ENCODE data around the gene RUNX1. TPM values are rescaled to one million over a fixed set of nuclear protein-coding genes. Genes with fewer than 3 reads are reported as not detected.

RUNX1 gene
- total and polyA plus RNA-seq, 2 experiments from 2014 or later: 0.12 TPM; not detected in 1

DNA sequence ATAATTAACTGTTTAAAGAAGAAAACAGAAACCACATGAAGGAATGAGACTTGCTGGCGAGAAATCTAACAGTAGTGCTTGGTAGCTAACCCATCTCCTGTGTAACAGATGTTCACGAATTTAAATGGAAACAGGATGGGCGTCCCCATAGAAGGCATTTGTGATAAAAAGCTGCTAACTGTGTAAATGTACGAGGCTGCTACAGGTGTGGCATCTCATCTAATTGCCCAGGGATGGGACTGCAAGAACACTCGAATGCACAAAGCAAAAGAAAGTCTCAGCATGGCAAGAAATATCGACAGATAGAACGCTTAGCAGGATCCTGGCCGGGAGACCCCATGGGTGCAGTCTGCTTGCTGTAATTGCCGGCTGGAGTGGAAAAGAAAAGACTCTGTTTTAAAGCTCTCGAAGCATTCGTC, 112.7 kb downstream of the RUNX1 start:
- no peaks in the 10 kb centered on the region for H3K9me3 ChIP-seq (ENCODE audit: low read depth)
- no peak overlapping the region for H3K4me3 ChIP-seq
- no peak for DNase-seq (ENCODE audit: low read depth in 1 of 2, low spot score in 1 of 2)
- no peaks in the 10 kb centered on the region for H3K36me3 ChIP-seq
- H3K27ac ChIP-seq: no peak overlapping the region
- no peaks in the 10 kb centered on the region for H3K4me1 ChIP-seq (ENCODE audit: low read depth)
- TF ChIP-seq, protein P1, sequence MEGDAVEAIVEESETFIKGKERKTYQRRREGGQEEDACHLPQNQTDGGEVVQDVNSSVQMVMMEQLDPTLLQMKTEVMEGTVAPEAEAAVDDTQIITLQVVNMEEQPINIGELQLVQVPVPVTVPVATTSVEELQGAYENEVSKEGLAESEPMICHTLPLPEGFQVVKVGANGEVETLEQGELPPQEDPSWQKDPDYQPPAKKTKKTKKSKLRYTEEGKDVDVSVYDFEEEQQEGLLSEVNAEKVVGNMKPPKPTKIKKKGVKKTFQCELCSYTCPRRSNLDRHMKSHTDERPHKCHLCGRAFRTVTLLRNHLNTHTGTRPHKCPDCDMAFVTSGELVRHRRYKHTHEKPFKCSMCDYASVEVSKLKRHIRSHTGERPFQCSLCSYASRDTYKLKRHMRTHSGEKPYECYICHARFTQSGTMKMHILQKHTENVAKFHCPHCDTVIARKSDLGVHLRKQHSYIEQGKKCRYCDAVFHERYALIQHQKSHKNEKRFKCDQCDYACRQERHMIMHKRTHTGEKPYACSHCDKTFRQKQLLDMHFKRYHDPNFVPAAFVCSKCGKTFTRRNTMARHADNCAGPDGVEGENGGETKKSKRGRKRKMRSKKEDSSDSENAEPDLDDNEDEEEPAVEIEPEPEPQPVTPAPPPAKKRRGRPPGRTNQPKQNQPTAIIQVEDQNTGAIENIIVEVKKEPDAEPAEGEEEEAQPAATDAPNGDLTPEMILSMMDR (IDR thresholded peaks at IDR 0.05; ENCODE audit: low read depth, low read length): no peak
- peaks cover 81% of the 10 kb centered on the region for H3K27me3 ChIP-seq

DNA sequence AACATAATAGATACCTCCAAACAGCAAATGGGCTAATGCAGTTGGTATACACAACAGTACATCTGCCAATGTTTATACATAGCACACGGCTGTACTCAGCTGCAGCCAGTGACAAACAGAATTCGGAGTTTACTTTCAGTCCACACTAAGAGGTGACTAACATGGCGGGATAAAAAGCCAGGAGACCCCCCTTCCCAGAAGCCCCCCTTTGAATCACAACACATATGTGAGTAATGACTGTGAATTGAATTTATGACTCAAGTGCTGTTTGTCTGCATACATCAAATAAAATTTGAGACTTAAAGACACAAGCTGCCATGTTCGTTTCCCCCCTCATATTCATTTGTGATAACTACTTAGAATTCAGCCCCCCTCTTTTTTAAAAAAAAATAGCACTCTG, 113.2 kb downstream of the RUNX1 start:
- Histone ChIP-seq H3K4me1 (ENCODE audit: low read depth) (no peaks in the 10 kb centered on the region), H3K36me3 (no peaks in the 10 kb centered on the region), H3K9me3 (ENCODE audit: low read depth) (no peaks in the 10 kb centered on the region), H3K27me3 (peaks cover 77% of the 10 kb centered on the region), H3K4me3 (no peak overlapping the region), H3K27ac (no peak overlapping the region)
- TF ChIP-seq, protein P1 (IDR thresholded peaks at IDR 0.05; ENCODE audit: low read depth, low read length): no peak
- no peak for DNase-seq (ENCODE audit: low read depth in 1 of 2, low spot score in 1 of 2)

GRCh38 chr21:34935452-34935851, 113.7 kb downstream of the RUNX1 start:
- Histone ChIP-seq H3K27ac (no peak overlapping the region), H3K4me1 (ENCODE audit: low read depth) (no peaks in the 10 kb centered on the region), H3K27me3 (peaks cover 72% of the 10 kb centered on the region), H3K36me3 (no peaks in the 10 kb centered on the region), H3K9me3 (ENCODE audit: low read depth) (no peaks in the 10 kb centered on the region), H3K4me3 (no peak overlapping the region)
- no peak for DNase-seq (ENCODE audit: low read depth in 1 of 2, low spot score in 1 of 2)
- TF ChIP-seq, protein P1 (IDR thresholded peaks at IDR 0.05; ENCODE audit: low read depth, low read length): no peak

DNA sequence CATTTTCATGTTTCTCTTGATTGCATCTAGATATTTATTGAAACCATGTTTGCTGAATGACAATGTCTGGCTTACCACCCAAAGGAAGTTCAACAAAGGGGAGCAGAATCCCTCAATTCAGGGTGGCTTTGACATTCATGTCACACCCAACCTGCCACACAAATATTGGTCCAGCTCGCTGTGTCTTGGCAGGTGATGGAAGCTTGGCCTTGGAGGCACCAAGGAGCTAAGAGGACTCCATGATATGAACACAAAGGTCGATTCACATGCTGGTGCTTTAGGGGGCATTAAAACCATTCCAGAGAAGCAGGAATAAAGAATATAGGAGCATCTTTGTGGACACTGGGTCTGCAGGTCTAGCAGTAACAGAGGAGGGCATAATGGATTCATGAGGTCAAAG, 114.8 kb downstream of the RUNX1 start:
- Histone ChIP-seq H3K36me3 (no peaks in the 10 kb centered on the region), H3K27me3 (peaks cover 63% of the 10 kb centered on the region), H3K4me1 (ENCODE audit: low read depth) (no peaks in the 10 kb centered on the region), H3K4me3 (no peak overlapping the region), H3K27ac (no peak overlapping the region), H3K9me3 (ENCODE audit: low read depth) (no peaks in the 10 kb centered on the region)
- no peak for DNase-seq (ENCODE audit: low read depth in 1 of 2, low spot score in 1 of 2)
- TF ChIP-seq, protein P1 (IDR thresholded peaks at IDR 0.05; ENCODE audit: low read depth, low read length): no peak

GRCh38 chr21:34933609-34934335, 115.3 kb downstream of the RUNX1 start:
- H3K27me3 ChIP-seq: peaks cover 62% of the 10 kb centered on the region
- H3K4me1 ChIP-seq (ENCODE audit: low read depth): no peaks in the 10 kb centered on the region
- H3K9me3 ChIP-seq (ENCODE audit: low read depth): no peaks in the 10 kb centered on the region
- DNase-seq (ENCODE audit: low read depth in 1 of 2, low spot score in 1 of 2): no peak
- no peak overlapping the region for H3K4me3 ChIP-seq
- TF ChIP-seq, protein P1 (IDR thresholded peaks at IDR 0.05; ENCODE audit: low read depth, low read length): no peak
- no peak overlapping the region for H3K27ac ChIP-seq
- no peaks in the 10 kb centered on the region for H3K36me3 ChIP-seq

All from cardiac muscle cell (in vitro differentiated cells and primary cell).